ENCODE measurements around the gene ZBTB38. TPM values are rescaled to one million over a fixed set of nuclear protein-coding genes. Genes with fewer than 3 reads are reported as not detected.

The ZBTB38 gene
- total RNA-seq, 4 donors from 2014 or later: 65.8 to 101 (median 85.9) TPM

DNA sequence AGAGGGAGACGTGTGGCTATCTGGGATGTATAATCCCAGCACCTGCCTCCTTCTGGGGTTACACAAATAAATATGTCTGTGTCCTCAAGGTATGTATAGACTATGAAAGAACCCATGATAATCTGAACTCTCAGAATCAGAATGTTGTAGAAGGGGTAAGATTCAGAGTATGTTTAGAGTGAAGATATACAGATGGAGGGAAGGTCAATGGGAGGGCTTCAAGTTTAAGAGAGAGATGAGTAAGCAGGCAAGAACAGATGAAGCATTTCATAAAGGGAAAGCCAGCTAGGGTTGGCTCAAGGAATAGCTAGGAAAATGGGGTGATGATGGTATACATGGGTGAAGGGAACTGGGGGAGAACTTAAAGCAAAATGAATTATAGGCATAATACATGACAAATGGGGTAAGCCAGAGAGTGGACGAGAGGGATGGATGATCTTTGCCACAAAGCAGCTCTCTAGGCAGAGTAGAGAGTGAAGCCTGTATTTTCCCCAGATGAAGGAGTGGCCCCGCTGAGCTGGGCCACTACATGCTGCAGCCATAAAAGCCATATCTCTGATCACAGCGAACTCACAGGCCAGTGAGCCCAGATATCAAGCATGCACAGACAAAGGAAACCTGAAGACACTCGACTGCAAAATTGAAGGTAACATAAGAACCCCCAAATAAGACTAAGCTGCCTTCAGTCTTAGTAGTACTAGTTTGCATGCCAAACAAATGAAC is 15.9 kb upstream of the ZBTB38 start:
- no peaks in the 10 kb centered on the region for H3K27me3 ChIP-seq

GRCh38 chr3:141353652-141354495 is 14.4 kb upstream of the ZBTB38 start:
- Histone ChIP-seq H3K27me3 (no peaks in the 10 kb centered on the region), H3K4me3 (no peak overlapping the region), H3K4me1 (no peaks in the 10 kb centered on the region), H3K36me3 (no peaks in the 10 kb centered on the region), H3K9me3 (no peaks in the 10 kb centered on the region), H3K27ac (no peak overlapping the region)
- 68% methylated on average over 6 of the region's 6 CpGs for WGBS
- DNase-seq (ENCODE audit: low spot score in 2 of 2): no peak
- TF ChIP-seq POLR2AphosphoS5 (IDR thresholded peaks at IDR 0.05) (no peak), POLR2A (IDR thresholded peaks at IDR 0.05) (no peak), EP300 (IDR thresholded peaks at IDR 0.05) (no peak)
- TF ChIP-seq, protein P1, sequence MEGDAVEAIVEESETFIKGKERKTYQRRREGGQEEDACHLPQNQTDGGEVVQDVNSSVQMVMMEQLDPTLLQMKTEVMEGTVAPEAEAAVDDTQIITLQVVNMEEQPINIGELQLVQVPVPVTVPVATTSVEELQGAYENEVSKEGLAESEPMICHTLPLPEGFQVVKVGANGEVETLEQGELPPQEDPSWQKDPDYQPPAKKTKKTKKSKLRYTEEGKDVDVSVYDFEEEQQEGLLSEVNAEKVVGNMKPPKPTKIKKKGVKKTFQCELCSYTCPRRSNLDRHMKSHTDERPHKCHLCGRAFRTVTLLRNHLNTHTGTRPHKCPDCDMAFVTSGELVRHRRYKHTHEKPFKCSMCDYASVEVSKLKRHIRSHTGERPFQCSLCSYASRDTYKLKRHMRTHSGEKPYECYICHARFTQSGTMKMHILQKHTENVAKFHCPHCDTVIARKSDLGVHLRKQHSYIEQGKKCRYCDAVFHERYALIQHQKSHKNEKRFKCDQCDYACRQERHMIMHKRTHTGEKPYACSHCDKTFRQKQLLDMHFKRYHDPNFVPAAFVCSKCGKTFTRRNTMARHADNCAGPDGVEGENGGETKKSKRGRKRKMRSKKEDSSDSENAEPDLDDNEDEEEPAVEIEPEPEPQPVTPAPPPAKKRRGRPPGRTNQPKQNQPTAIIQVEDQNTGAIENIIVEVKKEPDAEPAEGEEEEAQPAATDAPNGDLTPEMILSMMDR (IDR thresholded peaks at IDR 0.05): no peak

More for the DNA sequence above, 15.9 kb upstream of the ZBTB38 start:
- H3K4me1 ChIP-seq: no peaks in the 10 kb centered on the region
- no peak overlapping the region for H3K27ac ChIP-seq
- no peak overlapping the region for H3K4me3 ChIP-seq
- no peaks in the 10 kb centered on the region for H3K36me3 ChIP-seq
- TF ChIP-seq EP300 (IDR thresholded peaks at IDR 0.05): no peak
- TF ChIP-seq POLR2AphosphoS5 (IDR thresholded peaks at IDR 0.05): no peak
- TF ChIP-seq, protein P1 (IDR thresholded peaks at IDR 0.05): no peak
- TF ChIP-seq POLR2A (IDR thresholded peaks at IDR 0.05): no peak
- 92% methylated on average over 5 of the region's 5 CpGs for WGBS
- no peaks in the 10 kb centered on the region for H3K9me3 ChIP-seq
- DNase-seq (ENCODE audit: low spot score in 2 of 2): no peak

GRCh38 chr3:141354517-141354916 is 13.8 kb upstream of the ZBTB38 start:
- no peaks in the 10 kb centered on the region for H3K4me1 ChIP-seq
- no peaks in the 10 kb centered on the region for H3K36me3 ChIP-seq
- H3K27me3 ChIP-seq: no peaks in the 10 kb centered on the region
- H3K27ac ChIP-seq: no peak overlapping the region
- H3K9me3 ChIP-seq: no peaks in the 10 kb centered on the region
- no peak overlapping the region for H3K4me3 ChIP-seq
- WGBS: 99% methylated on average over 3 of the region's 3 CpGs
- no peak for DNase-seq (ENCODE audit: low spot score in 2 of 2)
- no peak for TF ChIP-seq POLR2A (IDR thresholded peaks at IDR 0.05)
- TF ChIP-seq EP300 (IDR thresholded peaks at IDR 0.05): no peak

DNA sequence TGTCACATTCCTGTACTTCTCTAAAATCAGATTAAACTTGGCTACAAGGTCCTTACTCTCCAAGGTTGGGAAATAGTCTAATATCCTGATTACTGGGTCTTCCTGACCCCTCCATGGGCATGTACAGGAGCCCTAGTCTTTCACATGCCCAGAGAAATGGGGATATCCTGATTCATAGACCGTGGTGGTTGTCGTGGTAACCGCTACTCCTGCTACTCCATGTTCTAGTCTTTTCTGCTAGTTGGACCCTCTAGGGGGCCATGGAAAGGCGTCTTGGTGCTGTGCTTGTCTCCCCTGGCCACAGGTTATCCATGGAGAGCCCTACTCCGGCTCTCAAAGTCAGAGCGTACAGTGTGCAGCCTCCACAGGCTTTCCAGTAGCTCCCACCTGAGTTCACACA is 13.1 kb upstream of the ZBTB38 start:
- TF ChIP-seq POLR2A (IDR thresholded peaks at IDR 0.05) (no peak), EP300 (IDR thresholded peaks at IDR 0.05) (no peak), POLR2AphosphoS5 (IDR thresholded peaks at IDR 0.05) (no peak)
- TF ChIP-seq, protein P1 (IDR thresholded peaks at IDR 0.05): no peak
- no peaks in the 10 kb centered on the region for H3K4me1 ChIP-seq
- H3K27me3 ChIP-seq: no peaks in the 10 kb centered on the region
- H3K36me3 ChIP-seq: no peaks in the 10 kb centered on the region
- no peaks in the 10 kb centered on the region for H3K9me3 ChIP-seq
- 90% methylated on average over 6 of the region's 6 CpGs for WGBS
- no peak overlapping the region for H3K27ac ChIP-seq
- DNase-seq (ENCODE audit: low spot score in 2 of 2): no peak
- H3K4me3 ChIP-seq: no peak overlapping the region

DNA sequence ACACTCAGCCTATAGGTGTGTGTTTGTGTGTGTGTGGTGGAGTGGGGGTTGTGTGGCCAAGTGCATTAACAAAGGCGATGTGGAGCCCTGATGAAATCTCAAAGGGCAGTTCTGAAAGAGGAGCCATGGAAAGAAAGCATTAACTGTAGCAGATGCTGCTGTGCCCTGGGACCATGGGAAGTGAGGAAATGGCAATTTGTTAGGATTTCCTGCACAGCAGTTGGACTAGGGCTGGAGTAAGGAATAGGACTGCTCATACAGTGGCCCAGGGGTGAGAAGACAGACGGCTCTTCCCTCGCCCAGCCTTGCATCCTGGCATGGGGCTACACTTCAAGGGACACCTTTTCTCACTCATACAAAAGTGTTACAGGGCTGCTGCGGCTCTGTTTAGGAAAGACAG is 12.3 kb upstream of the ZBTB38 start:
- WGBS: 73% methylated on average over 4 of the region's 4 CpGs
- Histone ChIP-seq H3K27ac (no peak overlapping the region), H3K9me3 (no peaks in the 10 kb centered on the region), H3K4me1 (peaks cover 2% of the 10 kb centered on the region), H3K36me3 (no peaks in the 10 kb centered on the region), H3K27me3 (no peaks in the 10 kb centered on the region), H3K4me3 (no peak overlapping the region)
- DNase-seq (ENCODE audit: low spot score in 2 of 2): no peak
- TF ChIP-seq POLR2A (IDR thresholded peaks at IDR 0.05) (no peak), POLR2AphosphoS5 (IDR thresholded peaks at IDR 0.05) (no peak)
- TF ChIP-seq, protein P1 (IDR thresholded peaks at IDR 0.05): no peak

Data from suprapubic skin (tissue), 4 donors.